ENCODE results near the gene TMEM121. TPM values are rescaled to one million over a fixed set of nuclear protein-coding genes. Genes with fewer than 3 reads are reported as not detected.
"Not testable (repeated sequence)": the region's sequence is repeated elsewhere in the genome, so short reads cannot be mapped to it uniquely, and the experiment has no call there.

Gene TMEM121
- total RNA-seq, 1 donor from 2014 or later: 23.1 TPM

DNA sequence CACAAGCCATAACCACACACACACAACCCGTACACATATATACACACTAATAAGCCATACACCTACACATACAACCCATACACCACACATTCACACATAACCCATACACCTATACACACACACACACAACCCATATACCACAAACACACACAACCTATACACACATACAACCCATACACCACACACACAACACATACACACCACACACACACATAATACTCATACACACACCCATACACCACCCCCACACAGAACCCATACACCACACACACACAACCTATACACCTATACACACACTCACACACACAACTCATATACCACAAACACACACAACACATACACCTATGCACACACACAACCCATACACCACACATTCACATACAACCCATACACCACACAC lies 44.1 kb downstream of the TMEM121 start:
- no peak for DNase-seq

DNA sequence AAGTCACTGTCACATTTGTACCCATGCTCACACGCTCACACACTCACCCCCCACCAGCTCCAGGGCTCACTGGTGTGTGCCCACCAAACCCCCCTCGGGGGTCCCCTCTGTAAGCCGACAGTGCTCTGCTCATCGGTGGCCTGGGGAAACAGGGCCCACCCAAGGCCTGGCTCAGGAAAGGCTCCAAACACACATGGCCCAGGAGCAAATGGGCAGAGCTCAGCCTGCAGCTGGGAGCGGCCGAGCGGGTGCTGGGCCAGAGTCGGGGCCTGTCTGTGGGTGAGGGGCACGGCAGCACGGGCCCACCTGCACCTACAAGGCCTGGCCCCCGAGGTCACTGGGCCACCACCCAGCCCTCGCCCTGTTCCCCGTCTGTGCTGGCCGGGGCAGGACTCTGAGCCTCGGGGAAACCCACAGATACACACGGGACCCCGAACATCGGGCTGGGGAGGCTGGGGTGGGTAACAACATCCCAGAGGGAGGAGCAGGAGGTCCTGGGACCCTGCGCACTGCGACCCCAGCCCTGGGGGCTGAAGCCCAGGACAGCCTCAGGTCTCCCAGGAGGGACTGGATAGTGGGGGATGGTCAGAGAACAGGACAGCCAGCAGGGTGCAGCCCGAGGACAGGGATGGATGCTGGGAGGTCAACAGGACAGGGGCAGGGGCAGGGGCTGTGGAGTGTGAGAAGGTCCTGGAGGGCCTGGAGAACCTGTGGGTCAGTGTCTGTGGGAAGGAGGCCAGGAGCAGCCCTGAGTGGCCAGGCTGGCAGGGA lies 45.0 kb downstream of the TMEM121 start:
- not testable (repeated sequence) for DNase-seq

DNA sequence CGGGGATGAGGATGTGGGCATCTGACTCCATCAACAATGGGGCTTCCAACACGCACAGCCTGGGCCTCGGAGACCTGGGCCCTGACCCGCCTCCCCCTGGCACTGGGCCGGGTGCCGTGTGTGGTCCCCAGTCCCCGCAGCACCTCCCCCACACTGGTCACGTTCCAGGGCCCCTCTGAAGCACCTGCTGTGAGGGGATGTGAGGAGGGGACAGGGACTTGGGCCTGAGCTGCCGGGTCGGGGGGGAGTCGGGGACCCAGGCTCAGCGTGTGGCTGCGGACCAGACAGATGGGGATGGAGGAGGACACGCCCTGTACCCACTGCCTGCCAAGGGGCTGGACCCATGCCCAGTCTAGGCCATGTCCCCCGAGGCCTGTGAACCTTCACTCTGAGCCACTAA lies 45.7 kb downstream of the TMEM121 start:
- DNase-seq: not testable (repeated sequence)

DNA sequence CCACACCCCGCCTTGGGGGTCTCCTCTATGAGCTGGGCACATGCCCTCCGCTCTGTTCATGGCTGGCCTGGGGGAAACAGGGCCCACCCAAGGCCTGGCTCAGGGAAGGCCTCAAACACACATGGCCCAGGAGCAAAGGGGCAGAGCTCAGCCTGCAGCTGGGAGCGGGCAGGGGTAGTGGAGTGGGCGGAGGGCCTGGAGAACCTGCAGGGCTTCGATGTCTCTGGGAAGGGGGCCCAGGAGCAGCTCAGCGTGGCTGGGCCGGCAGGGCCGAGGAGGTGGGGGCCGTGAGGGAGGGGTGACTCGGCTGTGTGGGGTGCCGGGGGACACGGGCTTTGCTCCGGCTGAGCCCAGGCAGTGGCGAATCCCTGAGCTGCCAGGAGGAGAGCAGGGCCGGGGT lies 47.5 kb downstream of the TMEM121 start:
- not testable (repeated sequence) for DNase-seq

DNA sequence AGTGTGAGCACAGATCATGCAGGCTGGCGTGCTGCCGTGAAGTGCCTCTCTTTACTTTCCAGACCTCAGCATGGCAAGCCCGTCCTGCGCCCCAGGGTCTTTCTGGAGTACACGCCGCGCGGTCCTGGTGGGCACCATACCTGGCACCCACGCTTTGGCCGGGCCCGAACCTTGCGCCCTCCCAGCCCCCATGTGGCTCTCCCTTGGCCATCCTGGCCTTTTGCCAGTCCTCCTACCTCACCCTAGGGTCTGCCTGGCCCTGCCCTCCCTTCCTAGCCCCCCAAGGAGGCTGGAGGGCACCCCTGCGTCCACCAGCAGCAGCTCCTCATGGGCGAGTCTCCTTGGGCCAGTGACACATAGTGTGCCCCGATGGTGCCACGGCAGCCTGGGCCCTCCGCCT lies 48.0 kb downstream of the TMEM121 start:
- not testable (repeated sequence) for DNase-seq

DNA sequence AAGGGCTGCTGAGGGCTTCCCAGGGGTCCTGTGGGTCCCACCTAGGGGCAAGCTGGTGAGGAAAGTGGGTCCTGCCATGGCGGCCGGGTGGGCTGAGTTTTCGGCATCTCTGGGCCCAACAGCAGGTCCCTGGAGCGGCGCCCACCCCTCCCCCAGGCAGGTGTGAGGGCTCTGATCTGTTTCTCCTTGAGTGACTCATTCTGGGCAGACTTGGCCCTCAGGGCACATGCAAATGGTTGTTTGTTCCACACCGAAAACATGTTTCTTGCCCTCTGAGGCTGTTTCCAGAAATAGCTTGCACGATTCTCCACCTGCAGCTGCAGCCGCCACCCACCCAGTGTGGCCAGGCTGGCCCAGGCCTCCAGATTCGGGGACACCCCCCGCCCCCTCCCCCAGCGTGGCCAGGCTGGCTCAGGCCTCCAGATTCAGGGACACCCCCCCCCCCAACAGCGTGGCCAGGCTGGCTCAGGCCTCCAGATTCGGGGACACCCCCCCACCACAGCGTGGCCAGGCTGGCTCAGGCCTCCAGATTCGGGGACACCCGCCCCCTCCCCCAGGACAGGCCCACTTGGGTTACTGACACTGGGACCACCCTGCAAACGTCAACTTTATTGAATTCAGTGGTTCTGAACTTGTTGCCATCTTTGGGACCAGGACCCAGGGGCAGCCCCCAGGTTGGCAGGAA lies 48.8 kb downstream of the TMEM121 start:
- DNase-seq: not testable (repeated sequence)

DNA sequence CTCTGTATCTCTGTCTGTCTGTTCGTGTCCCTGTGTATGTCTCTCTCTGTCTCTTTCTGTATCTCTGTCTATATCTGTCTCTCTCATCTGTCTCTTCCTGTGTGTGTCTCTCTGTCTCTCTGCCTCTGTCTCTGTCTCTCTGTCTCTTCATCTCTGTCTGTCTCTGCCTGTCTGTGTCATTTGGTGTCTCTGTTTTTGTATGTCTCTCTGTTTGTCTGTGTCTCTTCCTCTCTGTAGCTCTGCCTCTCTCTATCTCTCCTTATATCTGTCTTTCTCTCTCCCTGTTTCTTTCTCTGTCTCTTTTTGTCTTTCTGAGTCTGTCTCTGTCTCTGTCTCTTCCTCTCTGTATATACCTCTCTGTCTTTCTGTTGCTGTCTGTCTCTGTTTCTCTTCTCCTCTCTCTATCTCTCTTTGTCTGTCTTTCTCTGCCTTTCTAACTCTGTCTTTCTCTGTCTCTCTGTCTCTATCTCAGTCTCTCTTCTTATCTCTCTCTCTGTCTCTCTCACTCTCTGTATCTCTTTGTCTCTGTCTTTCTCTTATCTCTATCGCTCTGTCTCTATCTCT lies 50.2 kb downstream of the TMEM121 start:
- DNase-seq: no peak

DNA sequence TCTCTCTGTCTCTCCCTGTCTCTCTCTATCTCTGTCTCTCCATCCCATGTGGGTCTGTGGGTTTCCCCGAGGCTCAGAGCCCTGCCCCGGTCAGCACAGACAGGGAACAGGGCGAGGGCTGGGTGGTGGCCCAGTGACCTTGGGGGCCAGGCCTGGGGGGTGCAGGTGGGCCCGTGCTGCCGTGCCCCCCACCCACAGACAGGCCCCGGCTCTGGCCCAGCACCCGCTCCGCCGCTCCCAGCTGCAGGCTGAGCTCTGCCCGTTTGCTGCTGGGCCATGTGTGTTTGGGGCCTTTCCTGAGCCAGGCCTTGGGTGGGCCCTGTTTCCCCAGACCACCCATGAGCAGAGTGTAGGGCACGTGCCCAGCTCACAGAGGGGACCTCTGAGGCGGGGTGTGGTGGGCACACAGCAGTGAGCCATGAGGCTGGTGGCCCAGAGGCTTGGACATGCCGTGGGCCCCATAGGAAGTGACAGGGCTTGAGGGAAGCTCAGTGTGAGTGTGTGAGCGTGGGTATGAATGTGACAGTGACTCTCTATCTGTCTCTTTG lies 51.0 kb downstream of the TMEM121 start:
- no peak for DNase-seq

DNA sequence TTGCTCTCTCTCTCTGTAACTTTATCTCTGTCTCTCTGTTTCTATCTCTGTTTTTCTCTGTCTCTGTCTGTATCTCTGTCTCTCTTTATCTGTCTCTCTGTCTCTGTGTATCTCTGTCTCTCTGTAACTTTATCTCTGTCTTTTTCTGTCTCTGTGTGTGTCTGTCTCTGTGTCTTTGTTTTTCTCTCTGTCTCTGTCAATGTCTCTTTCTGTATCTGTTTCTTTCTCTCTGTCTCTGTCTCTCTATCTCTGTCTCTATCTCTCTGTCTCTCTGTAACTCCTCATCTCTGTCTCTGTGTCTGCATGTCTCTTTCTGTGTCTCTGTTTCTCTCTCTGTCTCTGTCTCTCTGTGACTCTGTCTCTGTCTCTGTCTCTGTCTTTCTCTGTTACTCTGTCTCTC lies 51.7 kb downstream of the TMEM121 start:
- no peak for DNase-seq

DNA sequence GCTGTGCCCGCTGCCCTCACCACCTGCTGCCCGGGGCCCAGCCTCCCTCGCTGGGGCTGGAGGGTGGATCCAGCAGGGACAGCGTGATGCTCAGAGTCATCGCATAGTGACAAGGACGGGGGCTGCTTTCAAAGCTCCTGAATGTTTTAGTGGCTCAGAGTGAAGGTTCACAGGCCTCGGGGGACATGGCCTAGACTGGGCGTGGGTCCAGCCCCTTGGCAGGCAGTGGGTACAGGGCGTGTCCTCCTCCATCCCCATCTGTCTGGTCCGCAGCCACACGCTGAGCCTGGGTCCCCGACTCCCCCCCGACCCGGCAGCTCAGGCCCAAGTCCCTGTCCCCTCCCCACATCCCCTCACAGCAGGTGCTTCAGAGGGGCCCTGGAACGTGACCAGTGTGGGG lies 52.8 kb downstream of the TMEM121 start:
- DNase-seq: not testable (repeated sequence)

Other genes with a start within 250 kb of the TMEM121 start
- 61.1 TPM for gene BRF1, start 225.6 kb upstream of the TMEM121 start, total RNA-seq
- 75.8 TPM for gene PACS2, start 211.8 kb upstream of the TMEM121 start, total RNA-seq
- gene TEX22, start 128.0 kb upstream of the TMEM121 start, total RNA-seq: 0.31 TPM
- gene MTA1, start 106.8 kb upstream of the TMEM121 start, total RNA-seq: 37.0 TPM
- 70.2 TPM for gene CRIP2, start 51.8 kb upstream of the TMEM121 start, total RNA-seq
- 0.94 TPM for gene CRIP1, start 39.7 kb upstream of the TMEM121 start, total RNA-seq
- gene TEDC1, start 35.3 kb upstream of the TMEM121 start, total RNA-seq: 5.6 TPM